ENCODE data around the gene SFMBT1.

Gene SFMBT1

DNA sequence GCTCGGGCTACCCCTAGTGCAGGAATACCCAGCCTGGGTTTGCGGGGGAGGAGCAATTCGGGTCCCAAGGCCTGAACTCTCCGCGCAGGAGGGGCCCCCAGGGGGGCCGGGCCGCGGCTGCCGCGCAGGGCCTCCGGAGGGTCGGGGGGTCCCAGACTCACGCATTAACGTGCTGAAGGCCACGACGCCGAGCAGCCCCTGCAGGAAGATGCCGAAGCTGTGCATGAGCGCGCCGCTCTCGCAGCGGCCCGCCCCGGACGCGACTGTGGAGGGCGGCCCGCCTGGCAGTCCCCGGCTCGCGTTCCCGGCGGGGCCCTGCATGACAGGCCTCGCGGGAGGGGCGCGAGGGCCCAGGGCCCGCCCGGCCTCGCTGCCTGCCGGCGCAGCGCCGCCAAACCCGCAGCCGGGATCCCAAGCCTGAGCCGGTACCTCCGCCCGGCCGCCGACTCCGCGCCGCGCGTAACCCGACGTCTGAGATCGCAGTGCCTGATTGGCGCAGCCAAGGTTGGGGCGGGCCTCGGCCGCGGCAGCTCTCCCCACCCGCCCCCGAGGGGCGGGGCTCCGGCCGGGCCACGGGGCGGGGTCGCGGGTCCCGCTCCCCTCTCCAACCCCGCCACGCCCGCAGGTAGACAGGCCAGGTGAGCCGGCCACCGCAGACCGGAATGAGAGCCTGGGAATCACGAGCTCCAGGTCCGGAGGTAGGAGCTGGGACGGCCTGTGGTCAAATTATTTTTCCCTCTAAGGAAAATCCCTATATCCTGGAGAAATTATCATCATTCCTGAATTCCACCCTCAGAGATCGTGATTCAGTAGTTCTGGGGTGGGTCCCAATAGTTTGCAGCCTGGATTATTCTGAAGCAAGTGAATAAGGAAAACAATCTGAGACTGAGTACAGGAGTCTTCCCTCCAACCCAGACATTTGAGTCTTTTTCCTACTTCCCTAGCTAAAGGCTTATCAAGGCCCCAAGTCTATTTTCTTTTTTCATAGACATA, 148.4 kb downstream of the SFMBT1 start, which contains the start of gene STIMATE:
TSS of gene STIMATE (minus strand) at position 419 of the 993 bp plus-strand sequence. CDS start at position 321, 98 bp downstream.
- Mint-ChIP-seq H3K27me3 (ENCODE audit: low read depth, poor library complexity) (peaks cover 10% of the 10 kb centered on the region), H3K4me1 (peaks cover 24% of the 10 kb centered on the region), H3K4me3 (peak within 1 kb of the TSS; percentile 98), H3K27ac (no peak within 1 kb of the TSS), H3K36me3 (ENCODE audit: low read depth) (no peaks in the 10 kb centered on the region), H3K9me3 (no peaks in the 10 kb centered on the region)
- peak; percentile 88 for DNase-seq
- TF ChIP-seq, protein P1, sequence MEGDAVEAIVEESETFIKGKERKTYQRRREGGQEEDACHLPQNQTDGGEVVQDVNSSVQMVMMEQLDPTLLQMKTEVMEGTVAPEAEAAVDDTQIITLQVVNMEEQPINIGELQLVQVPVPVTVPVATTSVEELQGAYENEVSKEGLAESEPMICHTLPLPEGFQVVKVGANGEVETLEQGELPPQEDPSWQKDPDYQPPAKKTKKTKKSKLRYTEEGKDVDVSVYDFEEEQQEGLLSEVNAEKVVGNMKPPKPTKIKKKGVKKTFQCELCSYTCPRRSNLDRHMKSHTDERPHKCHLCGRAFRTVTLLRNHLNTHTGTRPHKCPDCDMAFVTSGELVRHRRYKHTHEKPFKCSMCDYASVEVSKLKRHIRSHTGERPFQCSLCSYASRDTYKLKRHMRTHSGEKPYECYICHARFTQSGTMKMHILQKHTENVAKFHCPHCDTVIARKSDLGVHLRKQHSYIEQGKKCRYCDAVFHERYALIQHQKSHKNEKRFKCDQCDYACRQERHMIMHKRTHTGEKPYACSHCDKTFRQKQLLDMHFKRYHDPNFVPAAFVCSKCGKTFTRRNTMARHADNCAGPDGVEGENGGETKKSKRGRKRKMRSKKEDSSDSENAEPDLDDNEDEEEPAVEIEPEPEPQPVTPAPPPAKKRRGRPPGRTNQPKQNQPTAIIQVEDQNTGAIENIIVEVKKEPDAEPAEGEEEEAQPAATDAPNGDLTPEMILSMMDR (IDR thresholded peaks at IDR 0.05): no peak

DNA sequence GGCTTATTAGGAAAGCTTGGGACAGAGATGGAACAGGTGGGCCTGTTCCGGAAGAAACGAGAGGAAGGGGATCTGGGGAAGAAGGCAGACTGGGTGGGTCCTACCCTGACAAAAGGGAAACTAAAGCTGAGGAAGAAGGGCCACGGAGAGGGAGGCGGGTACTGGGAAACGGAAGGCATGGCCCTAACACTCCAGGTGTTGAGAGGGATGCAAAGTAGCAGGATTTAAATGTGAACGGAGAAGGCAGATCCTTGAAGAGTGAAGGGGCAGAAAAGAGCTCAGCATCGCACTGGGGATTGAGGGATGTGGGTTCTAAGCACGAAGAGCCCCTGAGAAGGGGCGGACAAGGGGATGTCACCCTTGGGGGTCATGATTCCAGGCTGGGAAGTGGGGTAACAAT, 149.3 kb downstream of the SFMBT1 start:
- H3K27ac Mint-ChIP-seq: no peak overlapping the region
- H3K9me3 Mint-ChIP-seq: no peaks in the 10 kb centered on the region
- no peak for DNase-seq
- no peaks in the 10 kb centered on the region for H3K36me3 Mint-ChIP-seq (ENCODE audit: low read depth)
- H3K4me3 Mint-ChIP-seq: peak overlapping the region; percentile 98
- TF ChIP-seq, protein P1 (IDR thresholded peaks at IDR 0.05): no peak
- peaks cover 24% of the 10 kb centered on the region for H3K4me1 Mint-ChIP-seq
- H3K27me3 Mint-ChIP-seq (ENCODE audit: low read depth, poor library complexity): peaks cover 10% of the 10 kb centered on the region

DNA sequence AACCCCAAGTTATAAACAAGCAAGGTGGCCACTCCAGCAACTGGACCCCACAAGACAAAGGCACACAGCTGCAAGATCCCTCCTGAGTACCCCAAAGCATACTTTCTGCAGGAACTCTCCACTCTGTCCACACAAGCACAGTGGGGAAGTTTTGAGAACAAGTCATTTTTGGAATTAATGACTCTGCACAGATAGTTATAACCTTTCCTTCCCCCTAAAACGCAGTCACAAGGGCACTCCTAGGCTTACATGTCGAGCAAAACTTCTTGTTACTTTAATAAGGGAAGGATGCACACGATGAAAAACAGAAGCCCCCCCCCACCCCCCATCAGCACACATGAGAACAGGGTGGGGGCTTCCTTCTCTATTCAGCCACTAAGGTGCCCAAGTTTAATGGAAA, 149.7 kb downstream of the SFMBT1 start:
- H3K27ac Mint-ChIP-seq: no peak overlapping the region
- no peaks in the 10 kb centered on the region for H3K9me3 Mint-ChIP-seq
- peak overlapping the region; percentile 98 for H3K4me3 Mint-ChIP-seq
- TF ChIP-seq, protein P1 (IDR thresholded peaks at IDR 0.05): no peak
- peaks cover 24% of the 10 kb centered on the region for H3K4me1 Mint-ChIP-seq
- no peaks in the 10 kb centered on the region for H3K36me3 Mint-ChIP-seq (ENCODE audit: low read depth)
- no peak for DNase-seq
- H3K27me3 Mint-ChIP-seq (ENCODE audit: low read depth, poor library complexity): peaks cover 10% of the 10 kb centered on the region

DNA sequence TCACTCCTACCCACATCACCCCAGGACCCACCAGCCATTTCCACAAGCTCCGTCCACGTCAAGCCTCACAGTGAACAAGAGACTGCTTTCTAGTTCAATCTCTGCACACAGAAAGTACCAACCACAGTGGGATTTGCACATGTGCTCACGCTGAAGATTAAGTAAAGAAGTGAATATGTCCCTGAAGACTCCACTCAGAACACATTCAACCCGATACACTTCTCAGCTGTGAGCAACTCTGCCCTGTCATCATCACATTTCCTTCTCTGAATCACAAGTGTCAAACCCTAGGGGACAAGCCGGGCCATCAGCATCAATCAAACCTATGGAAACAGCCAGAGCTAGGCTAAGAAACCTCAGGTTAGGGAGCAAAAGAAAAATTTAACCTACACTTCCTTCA, 150.5 kb downstream of the SFMBT1 start:
- no peaks in the 10 kb centered on the region for H3K9me3 Mint-ChIP-seq
- DNase-seq: no peak
- peaks cover 10% of the 10 kb centered on the region for H3K27me3 Mint-ChIP-seq (ENCODE audit: low read depth, poor library complexity)
- peak overlapping the region; percentile 98 for H3K4me3 Mint-ChIP-seq
- H3K27ac Mint-ChIP-seq: no peak overlapping the region
- H3K36me3 Mint-ChIP-seq (ENCODE audit: low read depth): no peaks in the 10 kb centered on the region
- peaks cover 24% of the 10 kb centered on the region for H3K4me1 Mint-ChIP-seq
- TF ChIP-seq, protein P1 (IDR thresholded peaks at IDR 0.05): no peak

DNA sequence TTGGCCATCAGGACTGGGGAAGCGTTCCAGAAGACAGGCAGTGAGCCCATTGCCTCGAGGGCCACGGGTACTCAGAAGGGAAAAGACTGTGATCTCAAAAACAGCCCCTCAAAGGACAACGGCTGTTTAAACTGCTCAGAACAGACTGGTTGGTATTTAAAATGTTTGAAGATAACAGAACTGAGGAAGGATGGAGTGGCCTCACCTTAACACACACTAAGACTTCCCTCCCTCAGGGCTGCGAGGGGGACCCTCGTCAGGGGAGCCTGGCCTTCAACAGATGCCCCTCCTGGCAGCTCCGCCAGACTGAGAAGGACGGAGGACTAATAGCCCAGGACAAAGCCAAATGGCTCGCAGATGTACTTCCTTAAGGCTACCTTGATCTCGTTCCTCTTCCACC, 151.1 kb downstream of the SFMBT1 start:
- TF ChIP-seq, protein P1 (IDR thresholded peaks at IDR 0.05): no peak
- no peak for DNase-seq
- no peaks in the 10 kb centered on the region for H3K36me3 Mint-ChIP-seq (ENCODE audit: low read depth)
- no peak overlapping the region for H3K27ac Mint-ChIP-seq
- H3K4me3 Mint-ChIP-seq: no peak overlapping the region
- peaks cover 10% of the 10 kb centered on the region for H3K27me3 Mint-ChIP-seq (ENCODE audit: low read depth, poor library complexity)
- no peaks in the 10 kb centered on the region for H3K9me3 Mint-ChIP-seq
- peaks cover 24% of the 10 kb centered on the region for H3K4me1 Mint-ChIP-seq

Measured in nephron progenitor cell (in vitro differentiated cells).